DMS114 treated with DMSO at 0.1 percent for 48 hours (cell line): Measurements from ENCODE around the gene DNAH10.
"Not testable (repeated sequence)": the region's sequence is repeated elsewhere in the genome, so short reads cannot be mapped to it uniquely, and the experiment has no call there.

Source experiments
- DNase-seq: peaks from one replicate; lab custom pipeline; 2025; ENCODE audit not compliant: unreplicated experiment; lab: John Stamatoyannopoulos, UW

Gene DNAH10

DNA sequence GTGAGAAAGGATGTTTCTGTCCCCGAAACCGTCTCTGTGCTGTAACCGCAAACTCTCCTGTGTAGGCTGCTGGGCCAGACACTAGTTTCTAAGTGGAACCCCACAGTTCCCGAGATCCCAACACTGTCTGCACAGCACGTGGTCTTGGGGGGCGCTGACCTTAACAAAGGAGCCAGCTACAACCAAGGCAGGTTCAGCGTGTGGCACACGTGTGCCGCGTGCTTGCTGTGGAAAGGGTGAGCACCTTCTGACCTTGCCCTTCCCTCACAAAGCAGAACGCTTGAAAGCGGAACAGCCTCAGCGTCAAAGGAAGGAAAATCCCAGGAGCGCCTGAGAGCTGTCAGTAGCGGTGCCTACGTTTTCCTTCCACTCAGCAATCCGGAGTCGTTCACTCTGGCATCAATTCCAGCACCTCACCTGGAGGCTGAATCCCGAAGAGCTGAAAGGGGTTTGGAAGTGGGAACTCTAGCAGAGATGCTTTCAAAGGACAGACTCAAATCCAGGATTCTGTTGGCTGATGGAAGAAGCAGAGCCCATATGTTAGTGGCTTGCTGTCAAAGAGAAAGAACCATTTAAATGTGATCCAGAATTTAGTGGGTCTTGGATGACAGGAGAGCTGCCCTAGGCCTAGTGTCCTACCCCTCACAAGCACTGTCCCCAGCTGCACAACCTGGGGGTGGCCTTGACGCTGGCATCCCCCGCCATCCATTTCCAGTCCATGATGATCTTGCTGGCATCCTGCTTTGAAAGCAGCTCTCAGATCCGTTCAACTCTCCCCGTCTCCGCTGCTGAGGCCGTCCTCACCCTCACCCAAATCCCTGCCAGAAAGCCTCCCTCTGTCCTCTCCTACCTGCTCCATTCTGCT is 183.4 kb downstream of the DNAH10 start:
- DNase-seq = no peak

DNA sequence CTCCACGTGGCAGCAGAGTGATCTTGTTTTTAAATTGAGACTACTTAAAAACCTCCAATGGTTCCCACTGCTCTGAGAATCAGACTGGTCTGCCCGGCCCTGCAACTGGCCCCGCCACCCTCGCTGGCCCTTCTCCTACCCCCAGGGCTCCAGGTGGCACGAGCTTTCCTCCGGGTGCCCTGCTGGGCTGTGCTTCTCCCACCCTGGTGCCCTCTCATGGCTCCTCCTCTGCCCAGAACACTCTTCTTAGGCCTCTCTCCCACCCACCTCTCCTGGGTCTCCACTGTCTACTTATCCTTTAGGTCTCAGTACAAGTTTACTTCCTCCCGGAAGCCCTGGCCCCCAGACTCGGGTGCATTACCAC is 184.0 kb downstream of the DNAH10 start:
- DNase-seq = no peak

DNA sequence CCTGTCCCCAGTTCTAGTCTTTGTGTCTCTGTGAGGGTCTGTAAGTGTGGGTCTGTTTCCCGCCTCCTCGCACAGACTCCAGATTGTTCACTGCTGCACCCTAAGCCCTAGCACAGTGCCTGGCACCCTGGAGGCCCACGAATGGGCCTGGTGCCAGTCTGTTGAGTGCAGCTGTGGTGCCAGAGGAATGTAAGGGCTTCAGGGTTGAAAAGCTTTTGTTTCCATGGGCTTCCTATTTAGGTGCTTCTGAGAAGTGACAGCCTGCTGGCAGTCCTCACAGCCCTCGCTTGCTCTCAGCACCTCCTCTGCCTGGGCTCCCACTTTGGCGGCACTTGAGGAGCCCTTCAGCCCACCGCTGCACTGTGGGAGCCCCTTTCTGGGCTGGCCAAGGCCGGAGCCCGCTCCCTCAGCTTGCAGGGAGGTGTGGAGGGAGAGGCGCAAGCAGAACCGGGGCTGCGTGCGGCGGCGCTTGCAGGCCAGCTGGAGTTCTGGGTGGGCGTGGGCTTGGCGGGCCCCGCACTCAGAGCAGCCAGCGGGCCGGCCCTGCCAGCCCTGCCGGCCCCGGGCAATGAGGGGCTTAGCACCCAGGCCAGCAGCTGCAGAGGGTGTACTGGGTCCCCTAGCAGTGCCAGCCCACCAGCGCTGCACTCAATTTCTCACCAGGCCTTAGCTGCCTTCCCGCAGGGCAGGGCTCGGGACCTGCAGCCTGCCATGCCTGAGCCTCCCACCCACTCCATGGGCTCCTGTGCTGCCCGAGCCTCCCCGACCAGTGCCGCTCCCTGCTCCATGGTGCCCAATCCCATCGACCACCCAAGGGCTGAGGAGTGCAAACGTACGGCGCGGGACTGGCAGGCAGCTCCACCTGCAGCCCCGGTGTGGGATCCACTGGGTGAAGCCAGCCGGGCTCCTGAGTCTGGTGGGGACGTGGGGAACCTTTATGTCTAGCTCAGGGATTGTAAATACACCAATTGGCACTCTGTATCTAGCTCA is 184.7 kb downstream of the DNAH10 start:
- not testable (repeated sequence) for DNase-seq

DNA sequence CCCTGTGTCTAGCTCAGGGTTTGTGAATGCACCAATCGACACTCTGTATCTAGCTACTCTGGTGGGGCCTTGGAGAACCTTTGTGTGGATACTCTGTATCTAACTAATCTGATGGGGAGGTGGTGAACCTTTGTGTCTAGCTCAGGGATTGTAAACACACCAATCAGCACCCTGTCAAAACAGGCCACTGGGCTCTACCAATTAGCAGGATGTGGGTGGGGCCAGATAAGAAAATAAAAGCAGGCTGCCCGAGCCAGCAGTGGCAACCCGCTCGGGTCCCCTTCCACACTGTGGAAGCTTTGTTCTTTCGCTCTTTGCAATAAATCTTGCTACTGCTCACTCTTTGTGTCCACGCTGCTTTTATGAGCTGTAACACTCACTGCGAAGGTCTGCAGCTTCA is 185.4 kb downstream of the DNAH10 start:
- not testable (repeated sequence) for DNase-seq

DNA sequence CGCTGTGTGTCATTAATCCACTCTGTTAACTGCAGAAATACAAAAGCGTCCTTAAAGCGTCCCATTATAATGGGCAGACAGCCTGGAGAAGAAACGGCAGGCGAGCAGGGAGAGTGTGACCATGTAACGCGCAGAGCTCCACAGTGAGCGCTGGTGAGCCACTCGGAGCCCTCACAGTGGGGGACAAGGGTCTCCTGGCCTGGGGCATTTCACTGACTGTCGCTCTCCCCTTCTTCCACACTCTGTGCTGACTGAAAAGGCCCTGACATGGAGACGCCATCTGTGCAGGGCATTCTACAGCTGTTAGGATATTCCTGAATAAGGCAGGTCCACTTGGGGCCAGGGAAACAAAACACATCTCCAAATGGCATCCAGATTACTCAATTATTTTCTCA is 186.3 kb downstream of the DNAH10 start:
- no peak for DNase-seq

DNA sequence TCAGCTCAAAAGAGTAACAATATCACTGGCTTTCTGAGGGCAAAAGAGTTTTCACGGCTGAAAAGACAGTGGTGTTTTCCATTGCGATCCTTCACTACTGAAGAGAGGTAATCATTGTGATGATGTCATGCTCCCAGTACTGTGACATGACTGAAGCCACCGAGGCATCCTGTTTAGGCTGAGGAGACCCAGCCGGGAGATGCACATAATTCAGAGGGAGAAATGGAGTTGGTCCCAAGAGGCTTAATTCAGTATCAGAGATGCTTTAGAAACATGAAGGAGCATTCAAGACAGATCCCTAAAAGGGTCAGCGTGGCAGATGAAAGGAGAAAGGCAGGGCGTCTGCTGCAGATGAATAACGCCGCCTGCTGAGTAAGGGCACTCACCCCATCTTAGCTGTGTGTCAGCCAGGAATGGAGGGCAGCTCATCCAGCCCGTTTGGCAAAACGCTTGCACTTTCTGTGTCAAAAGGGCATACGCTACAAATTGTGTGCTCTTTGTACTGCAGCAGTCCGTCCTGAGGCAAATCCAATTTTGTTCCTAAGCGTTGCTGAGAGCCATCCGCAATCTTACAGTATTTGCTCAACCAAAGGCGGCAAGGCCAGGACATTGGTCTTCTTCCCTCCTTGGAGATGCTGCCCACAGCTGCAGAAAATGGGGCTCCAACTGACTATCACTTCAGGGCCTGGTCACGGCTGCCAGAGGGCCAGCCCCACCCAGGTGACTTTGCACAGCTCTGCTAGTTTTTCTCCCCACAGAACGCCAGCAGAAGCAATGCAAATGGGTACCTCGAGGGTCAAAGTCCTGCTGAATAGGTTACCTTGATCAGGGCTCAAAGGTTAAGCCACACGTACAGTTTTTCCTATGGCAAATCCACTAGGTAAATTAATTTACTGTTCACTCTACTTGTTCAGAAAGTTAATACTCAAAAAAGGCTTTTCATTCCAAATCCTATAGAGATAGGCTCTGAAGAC is 187.0 kb downstream of the DNAH10 start:
- DNase-seq = no peak

DNA sequence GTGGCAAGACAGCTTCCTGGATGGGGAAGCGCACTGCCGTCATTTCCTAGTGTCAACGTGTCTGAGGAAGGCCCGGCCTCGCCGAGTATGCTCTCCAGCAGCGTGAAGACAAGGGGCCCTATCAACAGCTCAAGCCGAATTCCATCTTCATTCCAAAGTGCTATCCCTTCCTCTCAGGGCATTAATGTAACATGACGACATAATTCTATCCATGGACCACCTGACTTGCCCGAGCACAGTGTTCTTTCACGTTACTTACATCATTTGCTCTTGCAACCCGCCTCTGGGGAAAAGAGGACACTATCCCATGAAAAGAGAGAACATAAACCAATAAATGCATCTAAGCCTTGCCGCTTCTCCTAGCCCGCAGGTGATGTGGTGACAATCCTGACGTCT is 187.7 kb downstream of the DNAH10 start:
- DNase-seq = no peak

DNA sequence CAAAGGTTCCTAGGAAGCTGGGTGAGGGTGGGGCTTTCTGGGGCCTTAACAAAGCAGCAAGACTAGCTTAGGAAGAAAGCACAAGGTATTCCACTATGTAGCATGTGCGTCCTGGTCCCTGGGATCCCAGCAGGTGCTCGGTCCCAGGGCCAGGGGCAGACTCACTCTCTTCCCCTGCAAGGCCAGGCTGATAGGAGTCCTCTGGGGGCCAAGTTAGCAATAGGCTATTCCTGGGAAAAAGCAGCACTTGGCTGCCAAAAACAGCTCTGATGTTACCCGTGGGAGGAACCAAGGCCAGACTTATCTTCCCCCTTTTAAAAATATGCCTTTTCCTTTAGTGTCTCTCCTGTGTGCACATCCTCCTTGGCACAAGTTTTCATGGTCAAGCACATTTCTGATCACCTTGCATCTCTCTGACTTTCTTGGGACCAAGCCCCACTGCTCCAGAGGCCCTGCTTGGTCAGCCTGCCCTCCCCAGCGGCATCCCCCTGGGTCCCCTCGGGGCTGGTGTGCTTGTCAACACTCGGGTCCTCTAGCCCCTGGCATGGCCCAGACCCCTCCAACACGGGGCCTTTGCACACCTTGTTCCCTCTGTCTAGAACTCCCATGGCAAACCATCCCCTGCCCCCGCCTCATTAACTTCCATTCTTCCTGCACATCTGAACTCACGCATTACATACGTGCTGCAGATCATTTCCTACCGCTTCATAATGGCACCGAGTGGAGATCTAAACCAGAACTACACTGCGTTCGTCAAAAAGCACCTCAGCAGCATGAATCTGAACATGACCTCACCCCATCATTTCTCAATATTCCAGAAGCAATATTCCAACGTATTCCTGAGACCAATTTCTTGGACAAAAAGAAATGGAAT is 188.6 kb downstream of the DNAH10 start:
- no peak for DNase-seq

DNA sequence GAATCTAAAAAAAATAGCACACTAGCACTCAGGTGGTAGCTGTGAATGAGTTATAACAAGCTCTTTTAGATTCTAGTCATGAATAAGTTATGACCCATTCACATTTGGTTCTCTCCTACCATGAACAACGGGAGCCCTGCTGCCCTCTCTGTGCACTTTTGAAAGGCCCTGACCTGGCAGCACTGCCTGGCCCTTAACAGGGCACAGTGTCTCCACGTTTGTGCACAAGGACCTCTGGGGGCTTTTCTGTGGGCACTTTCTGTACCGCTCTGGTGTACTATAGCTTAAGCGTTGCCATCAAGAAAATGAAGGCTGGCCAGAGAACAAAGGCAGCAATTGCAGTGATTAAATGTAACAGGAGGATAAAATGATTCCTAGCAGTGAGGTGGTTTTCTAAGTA is 189.4 kb downstream of the DNAH10 start:
- no peak for DNase-seq

DNA sequence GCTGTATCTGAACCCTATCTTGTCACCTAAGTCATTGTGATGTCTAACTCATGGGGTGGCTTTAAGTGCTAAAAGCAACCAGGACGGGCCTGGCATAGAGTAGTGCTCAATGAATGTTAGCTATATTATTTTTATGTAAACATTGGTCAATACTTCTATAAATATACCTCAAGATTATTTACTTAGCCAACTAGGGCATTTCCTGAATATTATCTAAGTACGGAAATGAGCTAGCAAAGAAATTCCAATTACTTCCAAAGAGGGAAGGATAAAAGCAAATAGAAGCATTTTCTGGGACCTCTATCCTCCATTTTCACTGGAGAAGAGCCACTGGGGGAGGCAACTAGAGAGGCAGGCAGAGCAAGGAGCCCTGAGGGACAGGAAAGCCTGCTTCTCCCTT is 189.9 kb downstream of the DNAH10 start:
- no peak for DNase-seq

DNA sequence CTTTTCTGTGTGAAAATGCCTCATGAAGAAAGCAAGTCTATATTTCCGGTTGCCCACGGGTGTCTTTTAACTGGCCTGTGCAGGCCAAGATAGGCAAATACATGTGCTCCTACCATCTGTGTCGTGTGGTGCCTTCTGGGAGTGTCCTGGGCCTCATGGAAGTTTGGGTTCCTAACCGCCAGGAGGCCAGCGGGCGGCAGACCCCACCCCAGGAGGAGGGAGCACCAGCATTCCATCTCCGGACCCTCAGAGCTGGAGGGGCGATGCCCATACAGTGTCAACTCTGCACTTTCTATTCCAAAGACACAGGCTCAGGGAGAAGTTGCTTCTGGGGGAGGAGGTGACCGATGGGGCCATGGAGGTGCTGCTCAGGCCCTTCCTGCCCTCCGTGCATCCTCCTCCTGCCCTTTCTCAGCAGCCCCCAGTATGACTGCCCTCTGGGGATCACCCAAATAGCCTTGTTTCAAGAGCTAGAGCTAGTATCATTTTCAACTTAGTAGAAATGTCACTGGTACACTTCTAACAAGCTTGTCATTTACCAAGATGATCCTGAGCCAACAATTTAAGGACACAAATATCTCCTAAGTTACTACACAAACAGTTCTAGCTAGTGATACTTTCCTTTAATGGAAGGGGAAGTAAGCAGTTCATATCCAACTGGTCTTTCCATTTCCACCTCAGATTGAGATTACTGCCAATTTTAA is 192.7 kb downstream of the DNAH10 start:
- no peak for DNase-seq

DNA sequence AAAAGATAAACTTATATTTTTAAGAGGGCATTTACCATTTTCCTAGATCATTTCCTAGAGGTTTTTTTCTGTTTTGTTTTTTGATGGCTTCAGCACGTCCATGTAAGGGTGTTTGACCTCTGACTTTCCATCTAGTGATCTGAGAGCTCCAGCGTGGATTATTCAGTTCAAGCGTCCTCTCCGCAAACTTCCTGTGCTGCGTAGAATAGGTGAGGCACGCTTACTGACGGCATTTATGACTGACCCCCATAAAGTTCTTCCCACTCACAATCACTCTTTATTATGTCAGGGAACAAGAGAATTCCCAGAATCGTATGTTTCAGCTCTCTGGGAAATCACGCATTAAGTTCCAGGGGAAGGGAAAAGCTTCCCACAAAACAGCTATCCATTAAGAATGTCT is 194.1 kb downstream of the DNAH10 start:
- no peak for DNase-seq

DNA sequence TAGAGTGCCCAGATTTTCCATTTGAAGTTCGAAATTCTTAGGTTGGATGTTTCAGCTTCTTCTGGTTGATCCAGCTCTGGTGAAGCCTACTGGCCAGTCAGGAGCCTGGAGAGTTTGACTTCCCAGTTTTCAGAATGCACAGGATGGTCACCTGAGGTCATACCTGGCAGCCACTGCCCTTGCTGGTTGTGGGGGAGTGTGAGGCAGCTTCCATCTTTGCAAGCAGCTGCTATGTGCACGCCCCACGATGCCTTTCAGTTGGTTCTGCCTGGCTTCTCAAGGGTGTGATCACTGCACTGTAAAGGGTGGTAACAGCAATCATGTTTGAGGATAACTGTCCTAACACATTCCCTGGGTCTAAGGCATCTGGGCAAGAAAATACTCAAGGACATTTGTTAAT is 195.1 kb downstream of the DNAH10 start:
- no peak for DNase-seq

DNA sequence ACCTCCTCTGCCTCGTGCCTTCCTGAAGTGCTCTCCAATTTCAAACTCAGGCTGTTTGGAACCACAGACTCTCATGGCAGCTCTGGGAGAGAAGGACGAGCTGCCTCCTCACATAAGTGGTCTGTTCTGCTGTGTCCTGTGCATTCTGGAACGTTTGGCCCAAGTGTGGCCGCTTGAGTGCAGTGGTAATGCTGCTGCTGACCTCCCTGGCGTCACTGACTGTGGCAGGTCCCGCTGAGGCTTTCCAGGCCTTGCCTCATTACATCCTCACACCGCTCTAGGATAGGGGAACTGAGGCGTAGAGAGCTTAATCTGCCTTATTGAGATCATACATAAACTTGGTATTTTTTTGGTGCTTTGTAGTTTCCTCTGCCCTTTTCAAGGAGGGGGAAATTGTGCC is 196.4 kb downstream of the DNAH10 start:
- DNase-seq = no peak

DNA sequence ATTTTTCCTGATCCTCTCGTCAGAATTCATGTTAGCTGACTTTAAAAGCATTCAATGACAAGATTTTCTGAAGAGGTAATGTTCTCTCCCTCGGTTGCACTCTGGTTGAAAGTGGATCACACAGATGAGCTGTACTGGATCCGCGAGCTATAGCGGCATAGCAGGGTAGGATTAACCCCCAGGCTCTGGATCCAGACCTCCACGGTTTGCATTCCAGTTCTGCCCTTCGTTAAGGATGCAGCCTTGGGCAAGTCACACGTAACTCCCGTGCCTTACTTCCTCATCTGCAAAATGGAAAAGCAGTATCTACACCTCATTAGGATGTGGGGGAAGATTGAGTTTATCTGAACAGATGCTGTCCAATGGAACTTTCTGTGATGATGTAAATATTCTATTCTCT is 196.8 kb downstream of the DNAH10 start:
- DNase-seq = no peak

DNA sequence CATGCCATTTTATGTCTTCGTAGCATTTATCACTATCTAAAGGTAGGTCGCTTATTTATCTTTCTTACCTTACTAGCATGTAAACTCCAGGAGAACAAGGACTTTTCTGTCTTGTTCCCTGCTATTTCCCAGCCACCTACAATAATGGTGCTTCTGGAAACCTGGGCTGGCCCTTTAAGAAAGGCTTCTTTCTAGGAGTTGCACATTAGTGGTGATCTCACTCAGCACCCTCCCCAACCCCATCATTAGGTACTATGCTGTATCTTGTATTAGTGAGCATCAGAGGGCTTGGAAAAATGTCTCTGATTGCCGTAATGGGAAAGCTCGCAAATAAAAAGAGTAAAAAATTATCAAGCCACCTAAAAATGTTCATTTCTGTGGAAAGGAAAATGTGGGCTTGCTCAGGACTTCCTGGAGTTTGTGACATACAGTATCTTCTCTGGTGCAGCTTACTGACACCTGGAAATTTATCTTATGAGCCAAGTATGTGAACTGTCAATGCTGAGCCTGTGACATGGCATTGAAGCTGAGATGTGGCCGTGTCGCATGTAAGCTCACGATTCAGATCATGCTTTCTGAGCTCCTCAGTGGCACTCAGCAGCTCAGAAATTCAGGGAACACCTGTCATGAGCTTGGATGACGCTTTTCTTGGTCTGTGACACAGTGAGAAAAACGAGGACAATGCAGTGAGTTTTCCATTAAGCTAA is 198.1 kb downstream of the DNAH10 start:
- no peak for DNase-seq

DNA sequence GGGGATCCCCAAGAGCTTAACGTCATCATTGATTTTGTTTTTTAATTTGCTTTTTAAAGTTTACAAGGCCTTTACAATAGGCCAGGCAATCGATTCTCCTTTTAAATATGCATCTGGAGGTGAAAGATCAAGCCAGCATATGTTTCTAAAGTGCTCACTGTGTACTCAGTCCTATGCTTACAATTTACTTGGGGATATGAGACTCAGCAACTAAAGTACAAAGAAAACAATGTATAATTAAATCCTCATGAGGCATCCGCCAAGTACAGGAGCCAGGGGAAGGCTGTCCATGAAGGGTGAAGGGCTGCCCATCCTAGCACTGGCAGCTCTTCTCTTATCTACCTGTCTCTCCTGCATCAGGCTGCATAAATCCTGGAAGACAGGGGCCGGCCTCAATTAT is 198.8 kb downstream of the DNAH10 start:
- DNase-seq = no peak

DNA sequence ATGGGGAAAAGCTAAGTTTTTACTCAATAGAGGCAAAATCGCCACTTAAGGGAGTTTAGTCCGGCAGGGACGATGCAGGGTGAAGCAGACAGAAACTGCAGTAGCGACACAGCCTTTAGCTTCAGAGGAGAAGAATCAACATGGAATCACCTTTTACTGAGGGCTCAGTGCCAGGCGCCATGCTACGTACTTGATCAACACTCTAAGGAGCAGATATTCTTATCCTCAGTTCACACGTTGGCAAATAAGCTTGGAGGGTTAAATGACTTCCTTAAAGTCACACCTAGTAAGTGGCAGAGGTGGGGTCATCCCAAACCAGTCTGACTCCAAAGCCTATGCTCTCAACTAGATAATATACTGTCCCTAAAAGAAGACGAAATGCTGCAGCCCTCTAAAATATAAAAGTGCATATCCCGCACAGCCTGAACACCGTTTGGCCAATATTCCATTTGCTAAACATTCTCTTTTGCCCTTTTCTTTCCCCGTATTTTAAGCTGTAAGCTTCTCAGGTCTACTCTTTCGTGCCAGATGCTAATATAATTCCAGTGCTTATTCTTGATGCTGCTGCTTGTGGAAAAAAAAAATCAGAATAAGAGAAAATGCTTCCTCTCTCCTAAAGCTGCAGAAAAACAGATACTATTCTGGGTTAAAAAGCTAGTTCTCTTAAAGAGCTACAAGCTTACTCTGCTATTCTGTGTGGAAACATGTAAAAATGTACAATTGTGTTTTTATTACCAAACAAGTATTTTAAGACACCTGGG is 199.7 kb downstream of the DNAH10 start:
- DNase-seq = no peak
